Left forelimb (tissue), 1 donor: ENCODE measurements around the gene PDE4D.
"Not testable (repeated sequence)": the region's sequence is repeated elsewhere in the genome, so short reads cannot be mapped to it uniquely, and the experiment has no call there.

Experiments
- DNase-seq: peaks from one replicate; pipeline ENCODE4 v3.0.0-alpha.2; 2018; ENCODE audit warnings: low spot score

The PDE4D gene

GRCh38 chr5:59003641-59004040 lies 889.9 kb downstream of the PDE4D start:
- DNase-seq: no peak

GRCh38 chr5:59003124-59003523 lies 890.4 kb downstream of the PDE4D start:
- DNase-seq: no peak

- no peak for DNase-seq
Observed at GRCh38 chr5:59002162-59002825, 891.2 kb downstream of the PDE4D start.

GRCh38 chr5:59001716-59002115 lies 891.8 kb downstream of the PDE4D start:
- DNase-seq: no peak

- no peak for DNase-seq
Observed at GRCh38 chr5:59001154-59001553, 892.4 kb downstream of the PDE4D start.

GRCh38 chr5:59000211-59000610 lies 893.3 kb downstream of the PDE4D start:
- DNase-seq: no peak

- no peak for DNase-seq
Observed at GRCh38 chr5:58999804-59000203, 893.7 kb downstream of the PDE4D start.

GRCh38 chr5:58998544-58998943 lies 895.0 kb downstream of the PDE4D start:
- DNase-seq: no peak

- DNase-seq: not testable (repeated sequence)
Observed at GRCh38 chr5:58995779-58996178, 897.7 kb downstream of the PDE4D start.

GRCh38 chr5:58993461-58993860 lies 900.1 kb downstream of the PDE4D start:
- DNase-seq: no peak

- DNase-seq: no peak
Observed at GRCh38 chr5:58988938-58989337, 904.6 kb downstream of the PDE4D start.

GRCh38 chr5:58987193-58987592 lies 906.3 kb downstream of the PDE4D start:
- DNase-seq: no peak

GRCh38 chr5:58986281-58986680 lies 907.2 kb downstream of the PDE4D start:
- DNase-seq: no peak

GRCh38 chr5:58985759-58986158 lies 907.8 kb downstream of the PDE4D start:
- no peak for DNase-seq

GRCh38 chr5:58985311-58985710 lies 908.2 kb downstream of the PDE4D start:
- no peak for DNase-seq

- DNase-seq: no peak
Observed at GRCh38 chr5:58983526-58984452, 909.7 kb downstream of the PDE4D start.

- DNase-seq: no peak
Observed at GRCh38 chr5:58980890-58981289, 912.6 kb downstream of the PDE4D start.

- DNase-seq: no peak
Observed at GRCh38 chr5:58979090-58979489, 914.4 kb downstream of the PDE4D start.

GRCh38 chr5:58974601-58975000 lies 918.9 kb downstream of the PDE4D start:
- DNase-seq: no peak

GRCh38 chr5:58974083-58974482 lies 919.4 kb downstream of the PDE4D start:
- no peak for DNase-seq

- no peak for DNase-seq
Observed at GRCh38 chr5:58972301-58972700, 921.2 kb downstream of the PDE4D start.

GRCh38 chr5:58970766-58971165 lies 922.8 kb downstream of the PDE4D start:
- DNase-seq: no peak

GRCh38 chr5:58969795-58970194 lies 923.7 kb downstream of the PDE4D start:
- DNase-seq: no peak
